GM23248 (cell line): ENCODE measurements around the gene UBE2G1.

Experiments
- EZH2 ChIP-seq: fragments of 200-600 bp; sonication (generic); IDR thresholded peaks from 2 replicates; pipeline ENCODE4 v1.6.1; 2018; ENCODE audit warnings: antibody characterized with exemption, mild to moderate bottlenecking; ENCODE audit not compliant: insufficient read depth, poor library complexity, severe bottlenecking
- EZH2phosphoT487 ChIP-seq: fragments of 200-600 bp; sonication (generic); IDR thresholded peaks from 2 replicates; pipeline ENCODE4 v1.6.1; 2018; ENCODE audit warnings: antibody characterized with exemption, moderate library complexity, mild to moderate bottlenecking, low read depth; ENCODE audit not compliant: insufficient read depth

GRCh38 chr17:4313221-4314114 is 53.0 kb downstream of the UBE2G1 start:
- TF ChIP-seq EZH2phosphoT487: no peak
- no peak for TF ChIP-seq EZH2
